Hypothalamus (tissue), 51 donors: Measurements from ENCODE around the gene CYP2R1.
"Not testable (repeated sequence)": the region's sequence is repeated elsewhere in the genome, so short reads cannot be mapped to it uniquely, and the experiment has no call there.

ENCODE experiments used
- DNase-seq, 51 donors: peaks; one replicate each; lab custom pipeline; 2025; lab: John Stamatoyannopoulos, UW

Gene CYP2R1

DNA sequence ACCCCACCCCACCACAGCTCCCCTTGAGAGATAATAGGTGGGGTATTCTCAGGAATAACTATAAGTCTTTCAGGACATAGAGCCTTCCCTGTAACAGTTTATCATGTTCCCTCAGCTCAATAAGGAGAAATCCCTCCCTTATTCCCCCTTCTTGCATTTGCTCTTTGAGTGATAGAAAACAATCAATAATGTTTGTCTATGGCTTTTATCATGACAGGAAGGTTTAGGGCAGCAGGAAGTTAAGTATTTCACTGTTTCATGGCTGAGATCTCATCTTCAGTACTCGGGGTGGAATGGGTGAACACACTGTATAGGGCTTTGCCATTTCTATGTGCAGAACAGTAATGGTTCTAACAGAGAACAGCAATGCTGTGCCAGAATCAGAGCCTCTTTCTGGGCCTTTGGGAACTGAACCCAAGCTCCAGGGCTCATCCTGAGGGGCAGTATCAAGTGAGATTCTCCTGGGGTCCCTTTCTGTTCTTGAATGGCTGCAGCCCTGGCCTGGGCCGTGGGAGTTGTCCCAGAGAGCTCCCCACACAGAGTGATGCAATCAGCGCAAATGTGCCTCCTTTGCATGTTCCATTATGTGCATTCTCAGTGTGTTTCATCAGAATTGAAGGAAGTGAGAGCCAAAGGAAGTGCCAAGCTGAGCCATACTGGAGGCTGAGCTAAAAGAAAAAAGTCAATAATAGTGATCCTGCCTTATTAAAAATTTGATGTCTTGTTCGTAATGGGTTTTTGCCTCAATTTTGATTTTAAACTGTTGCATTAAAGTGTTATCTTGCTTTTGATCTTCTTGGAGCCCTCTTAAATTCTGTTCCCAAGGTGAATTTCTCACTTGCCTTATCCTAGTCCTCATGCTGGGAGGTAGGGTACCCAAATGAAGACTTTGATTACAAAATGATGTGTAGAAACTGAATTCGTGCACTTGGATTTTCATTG is 2.9 kb upstream of the CYP2R1 start:
- peak in 15 of 51 donors; percentile 2 to 28 (median 10) for DNase-seq

DNA sequence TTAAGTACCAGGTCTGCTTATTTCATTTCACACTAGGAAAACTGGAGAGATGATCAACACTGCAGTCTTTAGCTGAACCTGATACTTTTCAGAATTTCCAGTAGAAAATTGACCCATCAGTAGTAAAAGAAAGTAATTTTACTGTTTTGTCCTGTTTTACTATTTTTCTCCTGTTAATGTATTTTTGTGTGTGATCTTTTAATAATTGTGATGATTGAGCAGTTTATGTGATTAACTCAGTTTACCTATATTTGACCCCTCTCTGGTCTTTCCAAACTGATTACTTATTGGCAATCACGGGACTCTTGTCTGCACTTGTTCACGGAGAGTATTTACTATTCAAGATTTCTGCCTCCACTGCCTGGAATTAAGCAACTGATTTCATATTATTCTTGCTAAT is 546 bp upstream of the CYP2R1 start:
- DNase-seq: no peak

DNA sequence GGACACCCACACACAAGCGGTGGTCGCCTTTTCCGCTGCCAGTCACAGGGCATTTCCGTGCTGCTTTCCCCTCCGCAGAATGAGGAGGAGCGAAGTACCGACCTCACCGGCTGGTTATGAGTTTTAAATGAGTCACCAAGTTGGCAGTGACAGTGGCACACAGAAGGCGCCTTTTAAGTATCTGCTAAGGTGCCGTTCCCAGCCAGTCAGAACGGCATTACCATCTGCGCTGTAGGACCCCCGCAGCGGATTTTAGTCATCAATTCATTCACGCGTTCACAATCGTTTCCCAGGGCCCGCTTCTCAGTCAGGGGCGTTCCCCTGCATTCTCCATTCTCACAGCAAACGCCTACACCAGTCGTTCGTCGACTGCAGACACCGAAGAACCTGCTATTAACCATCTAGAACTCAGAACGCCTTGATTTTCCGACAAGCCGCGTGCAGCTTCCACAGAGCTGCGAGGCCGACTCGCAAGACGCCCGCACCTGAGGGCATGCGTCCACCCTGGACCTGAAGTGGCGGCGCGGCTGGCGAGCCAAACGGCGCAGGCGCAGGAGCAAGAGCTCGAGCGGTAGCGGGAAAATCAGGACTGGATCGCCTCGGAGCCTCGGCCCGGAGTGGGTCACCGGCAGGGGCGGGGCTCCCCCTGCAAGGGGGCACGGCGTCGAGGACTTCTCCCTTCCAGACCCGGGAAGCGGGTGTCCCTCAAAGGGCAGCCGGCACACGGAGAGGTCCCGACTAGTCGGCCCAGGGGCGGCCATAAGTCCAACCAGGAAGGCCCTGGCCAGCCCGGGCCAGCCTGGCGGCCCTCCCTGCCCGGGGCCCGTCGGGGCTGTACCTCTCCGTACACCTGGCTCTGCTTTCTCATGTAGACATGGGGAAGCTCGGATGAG is 642 bp downstream of the CYP2R1 start:
- peak in 50 of 51 donors; percentile 23 to 88 (median 72) for DNase-seq

DNA sequence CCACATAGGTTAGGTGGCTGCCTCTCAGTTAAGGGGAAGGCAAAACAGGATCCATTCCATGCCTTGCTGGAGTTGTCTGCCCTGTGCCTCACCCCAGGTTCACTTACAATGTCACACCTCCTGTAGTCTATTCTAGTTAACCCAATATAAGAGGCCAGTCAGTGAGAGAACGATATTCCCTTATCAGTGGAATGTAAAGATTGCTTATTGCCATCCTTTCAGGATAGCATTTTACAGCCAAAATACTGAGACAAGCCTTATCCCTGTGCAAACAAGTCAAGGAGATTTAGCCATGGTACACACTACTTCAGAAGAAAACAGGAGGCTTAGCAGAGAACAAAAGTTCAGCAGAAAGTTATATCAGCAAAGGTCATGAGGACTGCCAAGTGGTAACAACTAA is 5.5 kb downstream of the CYP2R1 start:
- no peak for DNase-seq

DNA sequence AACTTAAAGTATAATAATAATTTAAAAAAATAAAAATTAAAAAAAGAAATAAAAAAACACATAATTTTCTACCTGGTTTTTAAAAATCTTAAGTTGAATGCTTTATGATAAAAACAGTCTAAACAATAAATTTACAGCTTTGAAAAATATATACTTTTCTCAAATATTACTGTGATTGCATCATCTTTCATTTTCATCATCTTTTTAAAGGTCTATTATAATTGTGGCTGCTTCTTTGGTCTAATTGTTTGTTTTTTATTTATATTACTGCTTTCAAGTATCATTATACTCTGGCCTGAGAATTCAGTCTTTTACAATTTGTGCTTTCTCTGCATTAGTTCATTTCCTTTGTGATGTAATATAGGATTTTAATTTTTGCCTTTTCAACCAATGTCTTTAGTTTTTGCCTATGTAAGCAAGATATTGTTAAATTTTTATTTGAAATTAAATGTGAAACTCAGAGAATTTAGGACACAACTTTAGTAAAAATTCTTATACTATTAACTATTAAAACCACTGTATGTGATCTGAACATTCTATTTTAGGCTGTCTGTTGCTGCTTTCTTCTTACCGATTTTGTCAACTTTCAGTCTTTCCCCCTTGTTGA is 7.3 kb downstream of the CYP2R1 start:
- DNase-seq: no peak

DNA sequence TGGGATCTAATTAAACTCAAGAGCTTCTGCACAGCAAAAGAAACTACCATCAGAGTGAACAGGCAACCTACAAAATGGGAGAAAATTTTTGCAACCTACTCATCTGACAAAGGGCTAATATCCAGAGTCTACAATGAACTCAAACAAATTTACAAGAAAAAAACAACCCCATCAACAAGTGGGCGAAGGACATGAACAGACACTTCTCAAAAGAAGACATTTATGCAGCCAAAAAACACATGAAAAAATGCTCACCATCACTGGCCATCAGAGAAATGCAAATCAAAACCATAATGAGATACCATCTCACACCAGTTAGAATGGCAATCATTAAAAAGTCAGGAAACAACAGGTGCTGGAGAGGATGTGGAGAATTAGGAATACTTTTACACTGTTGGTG is 8.3 kb downstream of the CYP2R1 start:
- not testable (repeated sequence) for DNase-seq

DNA sequence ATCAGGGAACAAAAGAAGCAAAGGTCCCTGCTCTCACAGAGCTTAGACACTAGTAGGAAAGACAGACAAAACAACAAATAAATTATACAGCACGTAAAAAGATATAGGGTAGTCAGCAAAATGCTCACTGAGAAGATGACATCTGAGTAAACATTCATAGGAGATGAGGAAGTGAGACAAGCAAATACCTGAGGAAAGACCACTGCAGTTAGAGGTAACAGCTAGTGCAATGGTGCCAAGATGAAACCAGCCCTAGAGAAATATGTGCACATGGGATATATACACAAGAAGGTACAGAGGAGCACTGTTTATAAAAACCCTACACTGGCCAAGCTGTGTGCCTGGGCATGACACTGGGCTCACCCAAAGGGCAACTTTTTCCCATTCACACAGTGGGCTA is 9.8 kb downstream of the CYP2R1 start:
- DNase-seq: no peak

DNA sequence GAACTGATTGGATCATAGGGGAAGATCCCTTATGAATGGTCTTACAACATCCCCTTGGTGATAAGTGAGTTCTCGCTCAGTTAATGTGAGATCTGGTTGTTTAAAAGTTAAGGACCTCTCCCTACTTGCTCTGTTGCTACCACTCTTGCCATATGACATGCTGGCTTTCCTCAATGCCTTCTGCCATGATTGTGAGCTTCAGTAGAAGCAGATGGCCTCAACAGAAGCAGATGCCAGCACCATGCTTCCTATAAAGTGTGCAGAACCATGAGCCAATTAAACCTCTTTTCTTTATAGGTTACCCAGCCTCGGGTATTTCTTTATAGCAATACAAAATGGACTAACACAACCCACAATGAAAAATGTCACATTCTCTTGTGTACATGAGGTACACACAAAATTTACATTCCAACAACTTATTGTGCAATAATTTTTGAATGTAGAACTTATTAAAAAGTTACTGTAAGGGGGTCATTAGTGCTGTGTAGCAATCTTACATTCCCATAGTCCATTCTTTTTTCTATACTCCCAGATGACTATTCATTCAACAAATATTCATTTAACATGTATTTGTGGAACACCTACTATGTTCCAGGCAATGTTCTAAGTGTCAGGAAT is 10.3 kb downstream of the CYP2R1 start:
- no peak for DNase-seq

DNA sequence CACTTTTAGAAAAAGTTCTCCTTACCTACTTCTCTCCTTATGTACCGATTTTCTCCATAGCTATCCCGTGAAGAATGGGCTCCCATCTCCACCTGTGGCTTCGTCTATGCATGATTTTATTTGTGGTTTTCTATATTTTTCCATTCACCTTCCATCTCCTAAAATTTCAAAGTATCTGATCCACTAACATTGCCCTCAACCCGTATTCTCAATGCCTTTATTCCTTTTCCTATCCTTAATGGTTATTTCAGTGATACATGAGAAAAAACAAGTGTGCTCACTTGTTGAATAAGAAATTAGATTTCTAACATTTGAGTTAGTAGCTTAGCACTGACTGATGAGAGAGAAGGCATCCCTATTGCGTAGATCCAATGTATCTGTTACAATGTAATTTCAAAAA is 16.9 kb downstream of the CYP2R1 start:
- DNase-seq: no peak

DNA sequence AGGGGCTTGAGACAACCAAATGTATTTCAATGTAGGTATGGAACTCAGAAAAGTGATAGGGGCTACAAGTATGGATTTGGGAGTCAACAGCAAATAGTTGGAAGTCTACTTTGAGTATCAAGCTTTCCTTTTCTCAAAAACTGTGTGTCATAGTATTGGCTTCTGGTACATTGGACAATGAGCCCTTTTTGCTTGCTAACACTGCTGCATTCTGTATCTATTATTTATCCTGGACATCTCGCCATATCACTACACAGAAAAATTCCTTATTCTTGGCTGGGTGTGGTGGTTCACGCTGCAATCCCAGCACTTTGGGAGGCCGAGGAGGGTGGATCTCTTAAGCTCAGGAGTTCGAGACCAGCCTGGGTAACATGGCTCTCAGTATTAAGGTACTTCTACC is 18.4 kb downstream of the CYP2R1 start:
- no peak for DNase-seq

DNA sequence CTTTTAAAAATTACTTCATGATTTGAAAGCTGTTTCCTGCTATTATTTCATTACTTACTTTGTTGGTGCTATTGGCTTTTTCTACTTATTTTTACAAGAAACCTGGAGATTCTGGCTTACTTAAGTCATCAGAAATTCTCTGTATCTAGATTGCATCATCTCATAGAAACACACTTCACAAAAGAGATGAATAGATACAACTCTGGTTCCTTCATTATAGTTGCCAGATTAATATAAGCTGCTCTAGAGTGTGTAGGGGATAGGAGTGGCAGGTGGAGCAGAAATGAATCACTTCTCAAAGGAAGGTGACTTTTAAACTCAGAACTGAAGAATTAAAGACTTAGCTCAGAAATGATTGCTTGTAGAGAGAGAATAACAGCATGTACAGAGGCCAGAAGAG is 20.0 kb downstream of the CYP2R1 start:
- DNase-seq: no peak

DNA sequence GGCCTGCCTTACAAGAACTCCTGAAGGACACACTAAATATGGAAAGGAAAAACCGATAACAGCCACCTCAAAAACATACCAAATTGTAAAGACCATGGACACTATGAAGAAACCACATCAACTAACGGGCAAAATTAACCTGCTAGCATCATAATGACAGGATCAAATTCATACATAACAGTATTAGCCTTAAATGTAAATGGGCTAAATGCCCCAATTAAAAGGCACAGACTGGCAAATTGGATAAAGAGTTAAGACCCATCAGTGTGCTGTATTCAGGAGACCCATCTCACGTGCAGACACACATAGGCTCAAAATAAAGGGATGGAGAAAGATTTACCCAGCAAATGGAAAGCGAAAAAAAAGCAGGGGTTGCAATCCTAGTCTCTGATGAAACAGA is 28.3 kb downstream of the CYP2R1 start:
- not testable (repeated sequence) for DNase-seq

DNA sequence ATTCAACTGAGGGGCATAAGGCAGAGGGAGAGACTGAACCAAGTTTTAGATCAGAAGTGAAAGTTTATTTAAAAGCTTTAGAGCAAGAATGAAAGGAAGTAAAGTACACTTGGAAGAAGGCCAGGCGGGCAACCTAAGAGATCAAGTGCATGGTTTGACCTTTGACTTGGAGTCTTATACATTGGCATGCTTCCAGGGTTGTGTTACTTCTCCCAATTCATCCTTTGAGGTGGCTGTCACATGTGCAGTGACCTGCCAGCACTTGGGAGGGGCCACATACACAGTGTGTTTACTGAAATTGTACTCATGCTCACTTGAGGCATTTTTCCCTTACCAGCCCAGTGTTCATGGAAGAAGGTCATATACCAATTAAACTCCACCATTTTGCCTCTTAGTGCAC is 30.4 kb downstream of the CYP2R1 start:
- no peak for DNase-seq

DNA sequence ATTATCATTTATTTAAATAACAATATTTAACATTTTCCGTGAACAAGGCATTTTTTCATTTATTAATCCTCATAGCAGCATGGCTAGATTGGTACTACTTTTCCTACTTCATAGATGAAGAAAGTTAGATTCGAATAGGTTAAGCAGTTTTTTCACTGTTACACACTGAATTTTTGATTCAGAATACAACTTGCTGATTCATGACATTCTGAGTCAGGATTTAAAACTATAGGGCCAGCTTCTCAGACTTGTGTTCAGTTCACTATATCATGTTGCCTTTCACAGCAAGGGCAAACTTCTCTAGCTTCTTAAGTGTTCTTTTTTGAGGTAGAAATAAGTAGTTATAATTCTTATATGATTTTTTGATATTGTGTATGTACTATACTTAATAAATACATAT is 31.5 kb downstream of the CYP2R1 start:
- DNase-seq: no peak

DNA sequence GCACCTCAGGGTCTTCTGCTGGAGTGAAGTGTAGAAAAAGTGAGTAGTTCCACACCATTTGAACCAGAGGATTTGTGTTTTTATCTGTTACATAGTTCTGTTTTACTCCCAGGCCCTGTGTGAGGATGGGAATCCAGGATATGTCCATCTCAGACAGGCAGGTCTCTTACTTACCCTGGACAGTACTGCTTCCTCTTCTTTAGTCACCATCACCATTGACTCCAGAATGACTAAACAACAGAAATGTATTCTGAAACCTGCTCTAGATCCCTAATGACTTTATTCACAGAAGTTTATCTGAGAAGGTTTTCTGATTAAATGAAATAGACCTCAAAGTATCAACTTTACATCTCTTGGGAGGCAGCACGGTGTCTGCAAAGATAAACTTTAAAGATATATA is 33.6 kb downstream of the CYP2R1 start:
- DNase-seq: no peak

DNA sequence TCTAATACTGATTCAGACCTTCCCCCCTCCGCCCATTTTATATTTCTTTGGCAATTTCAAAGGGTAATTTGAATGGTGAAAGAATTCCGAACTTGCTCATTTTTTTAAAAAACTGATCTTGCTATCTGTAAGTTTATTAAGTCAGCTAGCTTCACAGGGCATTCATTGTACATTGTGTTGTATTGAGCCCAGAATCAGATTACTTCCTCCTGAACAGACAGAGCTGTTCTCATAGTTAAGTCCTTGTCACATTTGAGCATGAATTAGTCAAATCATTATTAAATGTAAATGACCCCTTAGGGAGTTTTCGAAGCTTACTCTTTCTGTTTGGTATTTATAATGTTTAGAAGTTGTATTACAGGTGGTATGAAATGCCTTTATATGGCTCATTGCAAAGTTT is 34.4 kb downstream of the CYP2R1 start:
- no peak for DNase-seq

DNA sequence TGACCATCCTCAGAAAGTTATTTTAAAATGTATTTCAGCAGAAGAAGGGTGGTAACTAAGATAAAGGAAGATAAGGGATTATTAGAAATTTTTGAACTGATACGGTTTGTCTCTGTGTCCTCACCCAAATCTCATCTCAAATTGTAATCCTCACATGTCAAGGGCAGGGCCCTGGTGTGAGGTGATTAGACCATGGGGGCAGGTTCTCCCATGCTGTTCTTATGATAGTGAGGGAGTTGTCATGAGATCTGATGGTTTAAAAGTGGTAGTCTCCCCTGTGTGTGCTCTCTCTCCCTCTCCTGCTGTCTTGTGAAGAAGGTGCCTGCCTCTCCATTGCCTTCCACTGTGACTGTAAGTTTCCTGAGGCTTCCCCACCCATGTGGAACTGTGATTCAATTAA is 36.1 kb downstream of the CYP2R1 start:
- DNase-seq: no peak

DNA sequence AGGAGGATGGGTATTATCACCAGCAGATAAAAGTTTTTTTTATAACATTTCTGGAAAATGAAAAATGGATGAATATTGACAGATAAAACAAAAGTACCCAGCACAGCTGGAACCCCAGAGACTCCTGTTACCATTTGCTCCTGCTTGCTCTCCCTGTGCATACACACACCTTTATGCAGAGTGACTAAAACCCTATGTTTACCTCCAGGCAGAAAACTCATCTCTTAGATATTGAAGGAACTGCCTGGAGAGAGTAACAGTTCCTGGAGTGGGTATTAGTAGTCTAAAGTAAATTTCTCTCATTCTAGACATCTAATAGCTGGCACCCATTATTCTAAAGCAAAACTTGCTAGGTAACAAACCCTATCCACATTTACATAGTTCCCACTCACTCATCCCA is 38.0 kb downstream of the CYP2R1 start:
- no peak for DNase-seq

DNA sequence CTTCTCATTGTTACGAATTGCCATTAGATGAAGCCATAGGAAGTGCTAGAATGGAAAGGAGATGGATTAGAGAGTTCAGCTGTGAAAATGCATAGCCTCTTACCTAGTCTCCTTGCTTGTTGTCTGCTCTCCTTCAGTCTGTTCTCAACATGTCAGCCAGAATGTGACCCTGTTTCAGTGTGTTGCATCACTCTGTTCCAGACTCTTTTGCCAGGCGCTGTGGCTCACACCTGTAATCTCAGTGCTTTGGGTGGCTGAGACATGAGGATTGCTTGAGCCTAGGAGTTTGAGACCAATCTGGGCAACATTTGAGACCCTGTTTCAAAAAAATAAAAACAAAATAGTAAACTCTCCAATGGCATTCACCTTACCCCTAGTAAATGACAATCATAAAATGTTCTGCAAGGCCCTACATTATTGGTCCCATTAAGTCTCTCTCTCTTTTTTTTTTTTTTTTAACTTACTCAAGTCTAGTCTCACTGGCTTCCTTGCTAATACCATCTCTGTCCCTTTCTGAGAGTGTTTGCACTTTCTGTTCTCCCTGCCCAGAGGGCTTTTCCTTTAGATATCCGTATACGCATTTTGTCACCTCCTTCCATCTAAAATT is 39.4 kb downstream of the CYP2R1 start:
- DNase-seq: no peak

DNA sequence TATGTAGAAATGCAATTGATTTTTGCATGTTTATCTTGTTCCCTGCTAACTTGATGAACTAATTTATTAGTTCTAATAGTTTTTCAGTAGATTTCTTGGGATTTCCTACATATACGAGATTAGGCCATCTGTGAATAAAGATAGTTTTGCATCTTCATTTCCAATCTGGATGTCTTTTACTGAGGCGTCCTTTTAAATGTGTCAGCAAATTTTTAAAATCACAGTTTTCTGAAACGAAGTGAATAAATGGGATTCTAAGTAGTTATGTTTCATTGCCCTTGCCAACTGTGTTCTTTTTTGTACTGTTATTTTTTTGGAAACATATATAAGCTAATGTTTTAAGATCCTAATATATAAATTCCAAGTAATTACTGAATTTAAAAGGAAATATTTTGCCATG is 50.0 kb downstream of the CYP2R1 start:
- DNase-seq: no peak
